SK-N-SH treated with all-trans-retinoic acid at 6 μM for 48 hours (cell line): ENCODE measurements around the gene PNPLA6.
"Not testable (repeated sequence)": the region's sequence is repeated elsewhere in the genome, so short reads cannot be mapped to it uniquely, and the experiment has no call there.

Experiments used
- ATAC-seq: fragments of 200-7000 bp; cut with Tn5 transposase; 3 replicates; pipeline ENCODE4 v1.9.1; 2020; ENCODE audit warnings: mild to moderate bottlenecking, moderate library complexity
- ARNTL ChIP-seq: fragments of 450-650 bp; formaldehyde crosslinking; IDR thresholded peaks from 2 replicates; pipeline ENCODE4 v1.5.0; 2020; ENCODE audit warnings: low read depth, mild to moderate bottlenecking, moderate library complexity, borderline replicate concordance
- BACH2 ChIP-seq: fragments of 250-450 bp; sonication (Bioruptor Pico); IDR thresholded peaks from 2 replicates; pipeline ENCODE4 v1.9.0; 2021; ENCODE audit warnings: mild to moderate bottlenecking, borderline replicate concordance
- ESRRG ChIP-seq: fragments of 250-450 bp; sonication (Bioruptor Pico); IDR thresholded peaks from 2 replicates; pipeline ENCODE4 v1.6.1; 2021; ENCODE audit warnings: mild to moderate bottlenecking
- GLIS3 ChIP-seq: fragments of 250-450 bp; sonication (Bioruptor Pico); IDR thresholded peaks from 2 replicates; pipeline ENCODE4 v1.5.0; 2020; ENCODE audit warnings: mild to moderate bottlenecking, moderate library complexity
- ISL1 ChIP-seq: fragments of 250-450 bp; sonication (Bioruptor Pico); IDR thresholded peaks from 2 replicates; pipeline ENCODE4 v2.1.2; 2022; ENCODE audit warnings: mild to moderate bottlenecking, moderate library complexity
- OSR1 ChIP-seq: fragments of 250-450 bp; sonication (Bioruptor Pico); IDR thresholded peaks from 2 replicates; pipeline ENCODE4 v1.8.0; 2022; ENCODE audit warnings: moderate library complexity, mild to moderate bottlenecking, inconsistent platforms
- PPARA ChIP-seq: fragments of 250-450 bp; sonication (Bioruptor Pico); IDR thresholded peaks from 2 replicates; pipeline ENCODE4 v1.5.0; 2020; ENCODE audit warnings: mild to moderate bottlenecking, borderline replicate concordance
- SNAI2 ChIP-seq: fragments of 250-450 bp; sonication (Bioruptor Pico); IDR thresholded peaks from 2 replicates; pipeline ENCODE4 v1.5.0; 2020; ENCODE audit warnings: mild to moderate bottlenecking, moderate library complexity
- TOX ChIP-seq: fragments of 250-450 bp; sonication (Bioruptor Pico); IDR thresholded peaks from 2 replicates; pipeline ENCODE4 v1.8.0; 2021; ENCODE audit warnings: mild to moderate bottlenecking, moderate library complexity, borderline replicate concordance
- ZC3H10 ChIP-seq: fragments of 250-450 bp; sonication (Bioruptor Pico); IDR thresholded peaks from 2 replicates; pipeline ENCODE4 v1.5.1; 2021; ENCODE audit warnings: mild to moderate bottlenecking, moderate library complexity
- ZNF565 ChIP-seq: fragments of 450-650 bp; formaldehyde crosslinking; conservative IDR thresholded peaks from 2 replicates; pipeline ENCODE4 v1.5.0; 2020; ENCODE audit warnings: low read depth, mild to moderate bottlenecking, moderate library complexity
- ZNF70 ChIP-seq: fragments of 450-650 bp; formaldehyde crosslinking; IDR thresholded peaks from 2 replicates; pipeline ENCODE4 v1.5.0; 2020; ENCODE audit warnings: mild to moderate bottlenecking, moderate library complexity
- TF ChIP-seq, protein P1 (sequence below): fragments of 250-450 bp; sonication (Bioruptor Pico); IDR thresholded peaks from 2 replicates; pipeline ENCODE4 v1.5.1; 2021; ENCODE audit warnings: mild to moderate bottlenecking, moderate library complexity
- TF ChIP-seq, protein P2 (sequence below): fragments of 250-450 bp; sonication (Bioruptor Pico); IDR thresholded peaks from 2 replicates; pipeline ENCODE4 v1.8.0; 2021; ENCODE audit warnings: low read depth, mild to moderate bottlenecking, moderate library complexity, borderline replicate concordance
- TF ChIP-seq, protein P3 (sequence below): fragments of 250-450 bp; sonication (Bioruptor Pico); IDR thresholded peaks from 2 replicates; pipeline ENCODE4 v1.5.0; 2020; ENCODE audit warnings: mild to moderate bottlenecking, moderate library complexity
- TF ChIP-seq, protein P4 (sequence below): fragments of 250-450 bp; sonication (Bioruptor Pico); IDR thresholded peaks from 2 replicates; pipeline ENCODE4 v1.5.1; 2020; ENCODE audit warnings: low read depth, mild to moderate bottlenecking, moderate library complexity
- TF ChIP-seq, protein P5 (sequence below): fragments of 250-450 bp; sonication (Bioruptor Pico); IDR thresholded peaks from 2 replicates; pipeline ENCODE4 v1.8.0; 2020; ENCODE audit warnings: mild to moderate bottlenecking, moderate library complexity, borderline replicate concordance

PNPLA6 gene

DNA sequence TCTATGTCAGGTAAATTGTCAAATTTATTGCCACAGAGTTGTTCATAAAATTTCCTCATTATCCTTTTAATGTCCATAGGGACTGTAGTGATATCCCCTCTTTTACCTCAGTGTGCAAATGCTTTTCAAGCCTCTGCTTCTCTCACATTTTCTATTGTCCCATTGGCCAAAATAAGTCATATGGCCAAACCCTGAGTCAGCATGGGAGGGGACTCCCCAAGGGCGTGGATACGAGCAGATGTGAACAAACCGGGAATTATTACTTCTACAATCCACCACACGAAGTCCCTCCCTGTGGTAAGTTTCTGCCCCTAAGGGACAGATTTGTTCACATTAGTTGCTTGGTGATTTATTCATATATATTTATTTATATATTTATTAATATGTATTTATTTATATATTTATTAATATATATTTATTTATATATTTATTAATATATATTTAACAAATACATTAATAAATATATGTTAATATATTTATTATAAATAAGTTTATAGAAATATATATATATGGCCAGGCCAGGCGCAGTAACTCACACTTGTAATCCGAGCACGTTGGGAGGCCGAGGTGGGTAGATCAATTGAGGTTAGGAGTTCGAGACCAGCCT, 40.0 kb downstream of the PNPLA6 start (continued):
- TF ChIP-seq, protein P1, sequence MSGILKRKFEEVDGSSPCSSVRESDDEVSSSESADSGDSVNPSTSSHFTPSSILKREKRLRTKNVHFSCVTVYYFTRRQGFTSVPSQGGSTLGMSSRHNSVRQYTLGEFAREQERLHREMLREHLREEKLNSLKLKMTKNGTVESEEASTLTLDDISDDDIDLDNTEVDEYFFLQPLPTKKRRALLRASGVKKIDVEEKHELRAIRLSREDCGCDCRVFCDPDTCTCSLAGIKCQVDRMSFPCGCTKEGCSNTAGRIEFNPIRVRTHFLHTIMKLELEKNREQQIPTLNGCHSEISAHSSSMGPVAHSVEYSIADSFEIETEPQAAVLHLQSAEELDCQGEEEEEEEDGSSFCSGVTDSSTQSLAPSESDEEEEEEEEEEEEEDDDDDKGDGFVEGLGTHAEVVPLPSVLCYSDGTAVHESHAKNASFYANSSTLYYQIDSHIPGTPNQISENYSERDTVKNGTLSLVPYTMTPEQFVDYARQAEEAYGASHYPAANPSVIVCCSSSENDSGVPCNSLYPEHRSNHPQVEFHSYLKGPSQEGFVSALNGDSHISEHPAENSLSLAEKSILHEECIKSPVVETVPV = no peak

DNA sequence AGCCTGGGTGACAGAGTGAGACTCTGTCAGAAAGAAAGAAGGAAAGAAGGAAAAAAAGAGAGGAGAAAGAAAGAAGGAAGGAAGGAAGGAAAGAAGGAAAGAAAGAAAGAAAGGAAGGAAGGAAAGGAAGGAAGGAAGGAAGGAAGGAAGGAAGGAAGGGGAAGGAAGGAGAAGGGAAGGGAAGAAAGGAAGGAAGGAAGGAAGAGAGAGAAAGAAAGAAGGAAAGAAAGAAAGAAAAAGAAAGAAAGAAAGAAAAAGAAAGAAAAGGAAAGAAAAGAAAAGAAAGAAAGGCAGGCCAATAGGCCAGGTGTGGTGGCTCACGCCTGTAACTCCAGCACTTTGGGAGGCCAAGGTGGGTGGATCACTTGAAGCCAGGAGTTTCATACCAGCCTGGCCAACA, 41.9 kb downstream of the PNPLA6 start:
- ATAC-seq = not testable (repeated sequence)

DNA sequence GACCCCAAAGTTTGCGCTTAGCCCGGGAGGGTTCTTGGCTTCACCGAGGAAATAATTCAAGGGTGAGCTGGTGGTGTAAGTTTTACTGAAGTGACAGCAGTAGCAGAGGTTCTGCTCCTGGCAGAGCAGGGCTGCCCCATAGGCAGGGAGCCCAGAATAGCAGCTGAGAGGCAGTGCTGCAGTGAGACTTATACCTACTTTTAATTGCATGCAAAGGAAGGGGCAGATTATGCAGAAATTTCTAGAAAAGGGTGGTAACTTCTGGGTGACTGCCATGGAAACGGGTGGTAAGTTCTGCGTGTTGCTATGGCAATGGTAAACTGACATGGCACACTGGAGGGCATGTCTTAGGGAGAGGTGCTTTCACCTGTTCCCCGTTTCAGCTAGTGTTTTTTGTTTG, 42.6 kb downstream of the PNPLA6 start:
- ATAC-seq = no peak
- no peak for TF ChIP-seq ZNF565 (CRISPR knock-in tag)
- no peak for TF ChIP-seq ESRRG
- no peak for TF ChIP-seq PPARA (CRISPR knock-in tag)
- no peak for TF ChIP-seq BACH2
- no peak for TF ChIP-seq ARNTL
- no peak for TF ChIP-seq SNAI2 (CRISPR knock-in tag)
- TF ChIP-seq, protein P2, sequence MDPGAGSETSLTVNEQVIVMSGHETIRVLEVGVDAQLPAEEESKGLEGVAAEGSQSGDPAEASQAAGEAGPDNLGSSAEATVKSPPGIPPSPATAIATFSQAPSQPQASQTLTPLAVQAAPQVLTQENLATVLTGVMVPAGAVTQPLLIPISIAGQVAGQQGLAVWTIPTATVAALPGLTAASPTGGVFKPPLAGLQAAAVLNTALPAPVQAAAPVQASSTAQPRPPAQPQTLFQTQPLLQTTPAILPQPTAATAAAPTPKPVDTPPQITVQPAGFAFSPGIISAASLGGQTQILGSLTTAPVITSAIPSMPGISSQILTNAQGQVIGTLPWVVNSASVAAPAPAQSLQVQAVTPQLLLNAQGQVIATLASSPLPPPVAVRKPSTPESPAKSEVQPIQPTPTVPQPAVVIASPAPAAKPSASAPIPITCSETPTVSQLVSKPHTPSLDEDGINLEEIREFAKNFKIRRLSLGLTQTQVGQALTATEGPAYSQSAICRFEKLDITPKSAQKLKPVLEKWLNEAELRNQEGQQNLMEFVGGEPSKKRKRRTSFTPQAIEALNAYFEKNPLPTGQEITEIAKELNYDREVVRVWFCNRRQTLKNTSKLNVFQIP = no peak
- no peak for TF ChIP-seq OSR1 (CRISPR knock-in tag)
- TF ChIP-seq, protein P3, sequence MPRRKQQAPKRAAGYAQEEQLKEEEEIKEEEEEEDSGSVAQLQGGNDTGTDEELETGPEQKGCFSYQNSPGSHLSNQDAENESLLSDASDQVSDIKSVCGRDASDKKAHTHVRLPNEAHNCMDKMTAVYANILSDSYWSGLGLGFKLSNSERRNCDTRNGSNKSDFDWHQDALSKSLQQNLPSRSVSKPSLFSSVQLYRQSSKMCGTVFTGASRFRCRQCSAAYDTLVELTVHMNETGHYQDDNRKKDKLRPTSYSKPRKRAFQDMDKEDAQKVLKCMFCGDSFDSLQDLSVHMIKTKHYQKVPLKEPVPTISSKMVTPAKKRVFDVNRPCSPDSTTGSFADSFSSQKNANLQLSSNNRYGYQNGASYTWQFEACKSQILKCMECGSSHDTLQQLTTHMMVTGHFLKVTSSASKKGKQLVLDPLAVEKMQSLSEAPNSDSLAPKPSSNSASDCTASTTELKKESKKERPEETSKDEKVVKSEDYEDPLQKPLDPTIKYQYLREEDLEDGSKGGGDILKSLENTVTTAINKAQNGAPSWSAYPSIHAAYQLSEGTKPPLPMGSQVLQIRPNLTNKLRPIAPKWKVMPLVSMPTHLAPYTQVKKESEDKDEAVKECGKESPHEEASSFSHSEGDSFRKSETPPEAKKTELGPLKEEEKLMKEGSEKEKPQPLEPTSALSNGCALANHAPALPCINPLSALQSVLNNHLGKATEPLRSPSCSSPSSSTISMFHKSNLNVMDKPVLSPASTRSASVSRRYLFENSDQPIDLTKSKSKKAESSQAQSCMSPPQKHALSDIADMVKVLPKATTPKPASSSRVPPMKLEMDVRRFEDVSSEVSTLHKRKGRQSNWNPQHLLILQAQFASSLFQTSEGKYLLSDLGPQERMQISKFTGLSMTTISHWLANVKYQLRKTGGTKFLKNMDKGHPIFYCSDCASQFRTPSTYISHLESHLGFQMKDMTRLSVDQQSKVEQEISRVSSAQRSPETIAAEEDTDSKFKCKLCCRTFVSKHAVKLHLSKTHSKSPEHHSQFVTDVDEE (CRISPR knock-in tag) = no peak
- no peak for TF ChIP-seq ZNF70 (CRISPR knock-in tag)
- TF ChIP-seq, protein P4, sequence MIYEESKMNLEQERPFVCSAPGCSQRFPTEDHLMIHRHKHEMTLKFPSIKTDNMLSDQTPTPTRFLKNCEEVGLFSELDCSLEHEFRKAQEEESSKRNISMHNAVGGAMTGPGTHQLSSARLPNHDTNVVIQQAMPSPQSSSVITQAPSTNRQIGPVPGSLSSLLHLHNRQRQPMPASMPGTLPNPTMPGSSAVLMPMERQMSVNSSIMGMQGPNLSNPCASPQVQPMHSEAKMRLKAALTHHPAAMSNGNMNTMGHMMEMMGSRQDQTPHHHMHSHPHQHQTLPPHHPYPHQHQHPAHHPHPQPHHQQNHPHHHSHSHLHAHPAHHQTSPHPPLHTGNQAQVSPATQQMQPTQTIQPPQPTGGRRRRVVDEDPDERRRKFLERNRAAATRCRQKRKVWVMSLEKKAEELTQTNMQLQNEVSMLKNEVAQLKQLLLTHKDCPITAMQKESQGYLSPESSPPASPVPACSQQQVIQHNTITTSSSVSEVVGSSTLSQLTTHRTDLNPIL (CRISPR knock-in tag) = no peak
- no peak for TF ChIP-seq ZC3H10 (CRISPR knock-in tag)
- TF ChIP-seq, protein P5, sequence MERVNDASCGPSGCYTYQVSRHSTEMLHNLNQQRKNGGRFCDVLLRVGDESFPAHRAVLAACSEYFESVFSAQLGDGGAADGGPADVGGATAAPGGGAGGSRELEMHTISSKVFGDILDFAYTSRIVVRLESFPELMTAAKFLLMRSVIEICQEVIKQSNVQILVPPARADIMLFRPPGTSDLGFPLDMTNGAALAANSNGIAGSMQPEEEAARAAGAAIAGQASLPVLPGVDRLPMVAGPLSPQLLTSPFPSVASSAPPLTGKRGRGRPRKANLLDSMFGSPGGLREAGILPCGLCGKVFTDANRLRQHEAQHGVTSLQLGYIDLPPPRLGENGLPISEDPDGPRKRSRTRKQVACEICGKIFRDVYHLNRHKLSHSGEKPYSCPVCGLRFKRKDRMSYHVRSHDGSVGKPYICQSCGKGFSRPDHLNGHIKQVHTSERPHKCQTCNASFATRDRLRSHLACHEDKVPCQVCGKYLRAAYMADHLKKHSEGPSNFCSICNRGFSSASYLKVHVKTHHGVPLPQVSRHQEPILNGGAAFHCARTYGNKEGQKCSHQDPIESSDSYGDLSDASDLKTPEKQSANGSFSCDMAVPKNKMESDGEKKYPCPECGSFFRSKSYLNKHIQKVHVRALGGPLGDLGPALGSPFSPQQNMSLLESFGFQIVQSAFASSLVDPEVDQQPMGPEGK (CRISPR knock-in tag) = no peak
- TF ChIP-seq GLIS3 = no peak

DNA sequence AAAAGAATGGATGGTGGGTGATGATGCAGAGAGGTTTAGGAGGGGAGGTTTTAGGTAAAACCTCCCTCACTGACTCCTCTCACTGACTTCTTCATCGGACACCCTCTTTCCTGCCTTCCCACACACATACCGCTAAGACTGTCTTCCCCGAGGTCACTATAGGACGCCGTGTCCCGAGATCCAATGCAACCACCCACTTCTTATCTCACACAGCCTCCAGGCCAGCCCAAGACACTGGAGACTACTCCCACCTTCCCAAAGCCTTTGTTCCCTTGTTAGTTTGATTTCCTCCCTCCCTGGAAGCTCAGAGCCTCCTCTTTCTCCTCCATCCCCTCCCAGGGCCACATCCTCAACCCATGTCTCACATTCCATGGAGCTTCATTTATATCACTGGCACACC, 43.7 kb downstream of the PNPLA6 start:
- ATAC-seq = no peak
- TF ChIP-seq ISL1 (CRISPR knock-in tag) = no peak
- no peak for TF ChIP-seq OSR1 (CRISPR knock-in tag)
- TF ChIP-seq ARNTL = no peak
- TF ChIP-seq, protein P2 = no peak
- TF ChIP-seq TOX (CRISPR knock-in tag) = no peak
